GM19328 (cell line): ENCODE measurements around the gene C14orf93.
"Not testable (repeated sequence)": the region's sequence is repeated elsewhere in the genome, so short reads cannot be mapped to it uniquely, and the experiment has no call there.

Experiments
- ATAC-seq: cut with Tn5 transposase; IDR thresholded peaks from one replicate; pipeline ENCODE4 v1.9.1; 2021; ENCODE audit warnings: mild to moderate bottlenecking, moderate library complexity; ENCODE audit not compliant: unreplicated experiment

Gene C14orf93

DNA sequence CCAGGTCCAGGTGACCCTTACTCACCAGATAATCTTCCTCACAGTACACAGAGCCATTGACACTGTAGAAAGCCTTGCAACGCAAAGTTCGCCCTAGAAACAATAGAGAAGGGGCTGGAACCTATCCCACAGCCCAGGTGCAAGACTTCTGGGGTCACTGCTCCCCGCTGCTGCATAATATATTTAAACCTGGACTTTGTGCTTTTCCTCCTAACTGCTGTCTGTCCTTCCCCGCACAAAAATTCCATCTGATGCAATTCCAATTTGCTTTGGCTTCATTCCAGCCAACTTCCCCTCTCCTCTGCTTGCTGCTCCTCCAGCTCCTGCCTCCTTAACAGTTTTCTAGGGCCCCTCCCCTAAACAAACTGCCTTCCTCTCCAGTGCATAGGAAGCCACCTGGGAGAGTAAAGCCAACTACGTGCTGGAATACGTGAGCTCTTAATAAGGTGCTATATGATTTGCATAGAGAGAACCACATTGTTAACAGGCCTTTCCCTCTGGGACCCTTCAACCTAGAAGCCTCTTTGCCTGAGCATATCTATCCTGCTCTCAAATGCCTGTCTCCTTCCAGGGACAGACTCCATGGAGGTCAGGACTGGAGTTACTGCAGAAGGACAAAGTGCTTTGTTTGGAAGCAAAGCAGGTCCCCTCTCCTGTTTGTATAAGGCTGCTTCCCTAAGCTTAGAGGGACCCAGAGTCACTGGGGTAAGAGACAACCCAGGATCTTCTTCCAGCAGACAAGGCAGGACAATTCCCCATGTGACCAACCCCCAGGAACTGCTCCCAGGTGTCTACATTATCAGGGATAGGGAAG, 33.1 kb downstream of the C14orf93 start:
- no peak for ATAC-seq

DNA sequence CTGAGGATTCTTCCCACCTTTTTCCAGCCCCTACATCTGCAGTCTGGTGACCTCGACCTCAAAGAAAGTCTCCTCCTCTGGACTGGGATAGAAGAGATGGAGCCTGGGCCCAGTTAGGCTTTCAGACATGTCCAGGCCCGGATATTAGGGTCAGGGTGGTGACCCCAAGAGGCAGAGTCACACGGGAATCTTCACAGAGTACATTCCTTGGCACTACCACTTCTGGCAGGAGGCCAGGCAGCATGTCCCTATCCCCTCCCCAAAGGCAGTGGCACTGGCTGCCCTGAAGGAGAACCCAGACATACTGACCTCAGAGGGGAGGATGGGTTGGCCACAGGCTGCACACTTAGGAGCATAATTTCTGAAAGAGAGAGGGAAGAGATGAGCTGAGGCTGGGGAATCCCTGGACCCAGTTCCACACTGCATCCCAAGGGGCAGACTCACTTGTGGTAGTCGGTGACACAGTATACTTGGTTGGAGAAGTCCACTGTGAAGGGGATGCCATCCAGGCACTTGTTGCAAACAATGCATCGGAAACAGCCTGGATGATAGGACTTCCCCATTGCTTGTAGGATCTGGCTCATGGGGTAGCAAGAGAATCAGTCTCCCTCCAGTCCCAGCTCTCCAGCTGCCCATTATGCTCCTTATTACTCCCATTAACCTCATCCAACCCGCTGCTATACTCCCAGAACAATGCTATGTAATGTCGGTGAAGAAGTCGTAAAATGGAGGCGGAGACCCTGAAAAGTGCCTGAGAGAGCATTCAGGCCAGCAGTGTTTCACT, 35.2 kb downstream of the C14orf93 start:
- no peak for ATAC-seq

DNA sequence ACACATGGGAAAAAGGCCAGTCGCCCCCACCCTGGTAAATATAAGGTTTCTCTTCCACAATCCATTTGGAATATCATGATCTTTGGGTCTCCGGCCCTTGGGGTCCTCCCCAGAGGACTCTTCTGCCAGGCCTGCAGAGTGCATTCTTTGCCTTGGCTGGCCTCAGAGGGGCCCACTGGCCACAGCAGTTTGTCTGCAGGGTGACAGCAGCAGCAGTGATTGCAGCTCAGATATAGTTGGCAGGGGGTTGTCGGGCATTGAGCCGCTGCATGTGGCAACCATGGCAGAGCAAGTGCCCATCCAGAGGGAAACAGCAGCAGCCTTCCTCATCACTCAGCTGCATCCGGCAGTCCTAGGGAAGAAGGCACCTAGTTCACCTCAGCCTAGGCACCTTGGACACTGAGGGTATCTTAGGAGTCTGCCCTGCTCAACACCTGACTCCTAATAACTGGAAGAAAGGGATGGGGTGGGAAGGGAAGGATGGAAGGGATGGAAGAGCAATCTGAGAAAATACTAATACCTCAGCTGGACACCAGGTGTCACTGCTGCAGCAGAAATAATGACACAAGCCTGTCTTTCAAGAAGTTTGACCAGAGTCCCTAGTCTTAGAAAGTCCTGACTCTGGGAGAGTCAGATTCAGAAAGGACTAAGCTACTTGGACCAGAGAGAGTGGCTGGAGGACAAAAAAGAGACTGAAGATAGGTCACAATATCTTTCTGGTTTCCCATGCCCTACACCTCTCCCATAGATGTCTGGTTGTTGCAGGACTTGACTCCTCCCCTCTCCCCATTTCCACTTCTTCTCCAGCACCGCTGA, 36.5 kb downstream of the C14orf93 start:
- ATAC-seq = no peak

DNA sequence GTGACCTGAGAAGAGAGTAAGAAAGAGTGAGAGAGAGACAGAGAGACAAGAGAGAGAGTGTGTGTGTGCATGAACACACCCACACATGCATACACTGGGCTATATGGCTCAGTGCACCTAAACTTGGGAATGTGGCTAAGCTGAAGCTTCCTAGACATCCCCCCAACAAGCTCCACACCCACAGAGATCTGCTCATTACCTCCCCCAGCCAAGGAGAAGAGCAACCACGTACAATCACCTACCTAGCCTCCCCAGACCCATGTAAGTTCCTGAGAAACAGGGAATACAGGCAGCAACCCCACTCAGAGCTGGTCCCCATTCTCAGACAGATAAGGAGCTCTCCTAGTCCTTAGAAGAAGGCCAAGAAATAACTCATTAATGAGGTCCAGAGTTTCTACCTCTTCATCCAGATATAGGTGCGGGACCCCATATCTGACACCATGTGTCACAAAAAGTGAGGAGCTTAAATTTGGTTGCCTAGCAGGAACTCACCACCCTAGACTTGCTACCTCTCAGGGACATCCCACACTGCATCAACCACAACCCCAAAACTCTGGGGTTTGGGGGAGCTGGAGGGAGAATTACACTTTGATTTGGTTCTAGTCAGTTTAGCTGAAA, 37.5 kb downstream of the C14orf93 start:
- no peak for ATAC-seq

DNA sequence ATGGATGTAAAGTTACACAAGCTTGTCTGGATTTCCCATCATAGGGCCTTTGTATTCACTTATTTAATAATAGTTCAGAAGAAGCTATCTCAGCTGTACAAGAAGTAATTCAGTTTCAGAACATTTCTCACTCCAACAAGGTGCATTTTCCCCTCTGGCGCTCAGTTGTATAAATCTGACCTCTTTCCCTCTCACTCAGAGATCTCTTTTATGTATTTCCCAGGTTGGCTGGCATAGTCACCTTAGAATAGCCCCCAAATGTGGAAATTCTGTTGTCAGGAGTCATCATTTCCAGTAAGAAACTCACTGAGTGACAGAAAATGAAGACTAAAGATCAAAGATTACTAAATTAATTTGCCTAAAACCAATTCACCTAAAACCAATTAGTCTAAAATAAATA, 38.8 kb downstream of the C14orf93 start:
- no peak for ATAC-seq

DNA sequence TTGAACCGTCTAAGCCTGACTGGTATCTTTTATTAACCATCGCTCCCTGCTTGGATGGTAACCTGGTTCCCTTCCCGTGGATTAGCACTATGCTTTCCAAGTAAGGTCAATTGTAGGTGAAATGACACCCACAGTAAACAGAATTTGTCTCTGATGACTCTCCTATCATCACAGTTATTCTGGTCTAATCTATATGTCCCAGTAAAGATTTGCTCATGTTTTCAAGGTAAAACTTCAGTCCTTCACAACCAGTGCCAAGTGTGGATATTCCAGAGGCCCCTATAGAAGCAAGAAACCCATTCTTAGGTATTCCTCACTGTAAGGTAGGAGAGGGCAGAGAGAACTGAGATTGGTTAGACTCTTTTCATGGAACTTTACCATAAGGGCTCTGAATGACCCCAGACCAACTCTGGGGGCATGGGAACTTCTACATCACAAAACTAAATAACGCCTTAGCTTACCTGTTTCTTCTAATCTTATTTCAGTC, 43.1 kb downstream of the C14orf93 start:
- ATAC-seq = no peak

DNA sequence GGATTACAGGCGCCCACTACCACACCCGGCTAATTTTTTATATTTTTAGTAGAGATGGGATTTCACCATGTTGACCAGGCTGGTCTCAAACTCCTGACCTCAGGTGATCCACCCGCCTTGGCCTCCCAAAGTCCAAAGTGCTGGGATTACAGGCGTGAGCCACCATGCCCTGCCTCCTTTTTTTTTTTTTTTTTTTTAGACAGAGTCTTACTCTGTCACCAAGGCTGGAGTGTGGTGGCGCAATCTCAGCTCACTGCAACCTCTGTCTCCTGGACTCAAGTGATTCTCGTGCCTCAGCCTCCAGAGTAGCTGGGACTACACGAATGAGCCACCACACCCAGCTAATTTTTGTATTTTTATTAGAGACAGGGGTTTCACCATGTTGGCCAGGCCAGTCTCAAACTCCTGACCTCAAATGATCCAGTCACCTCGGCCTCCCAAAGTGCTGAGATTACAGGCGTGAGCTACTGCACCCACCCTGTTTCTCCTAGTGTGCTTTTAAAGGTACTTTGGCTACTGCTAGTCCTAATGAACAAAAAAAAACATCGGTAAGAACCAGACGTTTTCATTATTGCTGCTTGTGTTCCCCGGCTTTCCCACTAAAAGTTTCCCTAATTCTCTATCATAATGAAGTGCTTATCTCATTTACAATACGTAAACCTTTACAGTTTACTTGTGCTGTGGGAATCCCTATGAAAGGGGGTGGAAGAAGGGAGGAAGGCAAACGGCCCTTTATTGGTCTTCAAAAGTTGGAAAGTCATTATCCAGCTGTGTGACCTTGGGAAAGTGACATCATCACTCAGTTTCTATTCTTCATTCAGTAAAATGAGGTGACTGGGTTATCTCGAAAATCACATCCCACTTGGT, 43.8 kb downstream of the C14orf93 start:
- ATAC-seq = not testable (repeated sequence)

DNA sequence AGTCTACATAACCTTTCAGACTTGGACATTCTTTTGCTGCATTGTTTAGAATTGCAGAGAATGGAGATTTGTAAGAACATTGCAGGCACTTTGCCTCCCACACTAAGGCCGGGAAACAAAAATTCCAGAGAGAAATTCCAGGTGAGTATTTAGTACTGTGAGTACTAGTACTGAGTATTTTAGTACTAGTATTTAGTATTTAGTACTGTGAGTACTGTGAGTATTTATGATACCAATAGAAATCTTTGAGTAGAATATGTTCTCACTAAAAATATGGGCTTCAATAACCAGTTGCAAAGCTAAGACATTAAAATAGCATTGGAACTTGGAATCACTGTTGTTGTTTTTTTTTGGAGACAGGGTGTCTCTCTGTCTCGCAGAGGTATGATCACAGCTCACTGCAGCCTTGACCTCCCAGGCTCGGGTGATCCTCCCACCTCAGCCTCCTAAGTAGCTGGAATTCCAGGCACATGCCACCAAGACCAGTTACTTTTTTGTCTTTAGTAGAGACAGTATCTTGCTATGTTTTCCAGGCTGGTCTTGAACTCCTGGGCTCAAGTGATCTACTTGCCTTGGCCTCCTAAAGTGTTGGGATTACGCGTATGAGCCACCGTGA, 47.8 kb downstream of the C14orf93 start:
- no peak for ATAC-seq

DNA sequence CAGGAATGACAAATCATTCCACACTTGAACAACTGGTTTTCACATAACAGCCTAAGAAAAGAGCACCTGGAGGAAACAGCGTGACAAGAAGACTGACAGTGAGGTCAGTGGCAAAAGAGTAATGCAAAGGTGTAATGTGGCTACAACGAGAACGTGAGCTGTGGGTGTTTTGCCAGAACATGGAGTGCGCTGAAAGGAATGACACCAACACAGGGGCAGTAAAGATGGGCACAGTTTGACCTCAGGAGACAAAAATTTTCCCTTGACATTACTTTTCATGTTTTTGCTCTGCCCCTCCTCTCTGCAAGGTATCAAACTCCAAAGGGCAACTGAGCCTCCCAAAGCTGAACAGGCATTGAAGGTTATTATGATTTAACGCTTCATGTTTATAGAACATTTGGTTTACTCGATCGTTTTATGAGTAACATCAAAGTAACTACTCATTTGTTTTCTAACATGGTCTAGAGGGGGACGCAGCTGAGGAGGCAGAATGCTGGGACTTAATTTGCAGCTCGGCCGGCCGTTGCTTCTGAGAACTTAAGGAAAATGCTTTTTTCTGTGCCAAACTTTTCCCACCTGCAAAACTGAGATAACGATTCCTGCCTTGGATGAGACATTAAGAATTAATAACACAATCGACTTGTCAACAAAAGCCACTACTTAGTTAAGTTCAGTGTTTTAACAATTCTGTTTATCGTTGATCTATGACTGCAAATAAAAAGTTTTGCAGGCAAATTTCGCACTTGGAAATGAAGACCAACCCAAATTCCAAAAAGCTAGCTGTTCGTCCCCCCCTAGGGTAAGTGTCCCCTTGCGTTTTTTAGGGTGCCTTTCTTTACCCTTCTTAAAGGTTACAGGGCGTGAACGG, 54.0 kb downstream of the C14orf93 start:
- no peak for ATAC-seq

DNA sequence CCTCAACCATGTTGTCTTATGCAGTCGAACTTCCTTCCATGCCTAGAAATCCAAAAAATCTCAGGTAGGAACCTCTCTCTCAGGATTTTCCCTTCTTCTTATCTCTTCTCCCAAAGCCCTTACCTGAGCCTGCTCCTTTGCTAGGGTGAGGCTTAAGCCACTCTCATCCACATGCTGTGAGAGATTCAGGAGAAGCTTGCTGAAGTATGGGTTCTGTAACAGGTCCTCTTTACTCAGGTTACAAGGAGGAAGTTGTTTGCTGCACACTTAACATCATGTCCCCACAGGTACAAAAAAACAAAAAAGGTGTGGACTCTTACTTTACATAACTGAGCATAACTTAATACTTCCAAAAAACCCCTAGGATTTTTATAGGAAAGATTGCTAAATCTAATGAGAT, 57.5 kb downstream of the C14orf93 start:
- no peak for ATAC-seq

DNA sequence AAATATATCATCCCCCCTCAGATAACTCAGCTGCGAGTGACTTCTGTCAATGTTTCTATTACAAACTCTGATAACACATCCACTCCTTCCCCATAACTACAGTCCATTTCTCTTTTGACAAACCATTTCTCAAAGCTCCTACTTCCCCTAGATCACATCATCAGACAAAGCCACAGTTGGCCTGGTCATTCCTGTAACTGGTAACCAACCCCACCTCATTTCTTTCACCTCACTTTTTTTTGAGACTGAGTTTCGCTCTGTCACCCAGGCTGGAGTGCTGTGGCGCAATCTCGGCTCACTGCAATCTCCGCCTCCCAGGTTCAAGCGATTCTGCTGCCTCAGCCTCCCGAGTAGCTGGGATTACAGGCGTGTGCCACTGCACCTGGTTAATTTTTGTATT, 58.1 kb downstream of the C14orf93 start:
- ATAC-seq = not testable (repeated sequence)

DNA sequence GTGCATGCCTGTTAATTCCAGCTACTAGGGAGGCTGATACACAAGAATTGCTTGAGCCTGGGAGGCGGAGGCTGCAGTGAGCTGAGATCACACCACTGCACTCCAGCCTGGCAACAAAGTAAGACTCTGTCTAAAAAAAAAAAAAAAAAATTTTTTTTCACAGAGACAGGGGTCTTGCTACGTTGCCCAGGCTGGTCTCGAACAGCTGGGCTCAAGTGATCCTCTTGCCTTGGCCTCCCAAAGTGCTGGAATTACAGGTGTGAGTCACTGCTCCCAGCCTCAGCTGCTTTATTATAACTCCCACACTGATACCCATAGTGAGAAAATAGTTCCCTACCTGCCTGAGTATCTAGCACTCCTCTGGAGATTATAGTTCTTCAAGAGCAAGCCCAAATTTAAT, 64.3 kb downstream of the C14orf93 start:
- ATAC-seq = no peak

DNA sequence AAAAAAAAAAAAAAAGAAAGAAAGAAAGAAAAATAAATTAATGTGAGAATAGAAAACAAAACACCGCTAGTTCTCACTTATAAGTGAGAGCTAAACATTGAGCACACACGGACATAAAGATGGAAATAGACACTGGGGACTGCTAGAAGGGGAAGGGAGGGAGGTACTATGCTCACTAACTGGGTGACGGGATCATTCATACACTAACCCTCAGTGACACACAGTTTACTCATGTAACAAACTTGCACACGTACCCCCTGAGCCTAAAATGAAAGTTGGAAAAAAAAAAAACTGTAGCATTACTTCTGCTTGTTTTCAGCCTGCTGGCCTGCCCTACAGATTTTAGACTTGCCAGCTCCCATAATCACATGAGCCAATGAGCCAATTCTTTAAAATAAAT, 70.3 kb downstream of the C14orf93 start:
- no peak for ATAC-seq
